GM21723 (cell line): ENCODE measurements around the gene TNF.
"Not testable (repeated sequence)": the region's sequence is repeated elsewhere in the genome, so short reads cannot be mapped to it uniquely, and the experiment has no call there.

Experiments
- ATAC-seq: cut with Tn5 transposase; IDR thresholded peaks from one replicate; pipeline ENCODE4 v1.9.1; 2021; ENCODE audit warnings: mild to moderate bottlenecking, moderate library complexity; ENCODE audit not compliant: unreplicated experiment

TNF gene

DNA sequence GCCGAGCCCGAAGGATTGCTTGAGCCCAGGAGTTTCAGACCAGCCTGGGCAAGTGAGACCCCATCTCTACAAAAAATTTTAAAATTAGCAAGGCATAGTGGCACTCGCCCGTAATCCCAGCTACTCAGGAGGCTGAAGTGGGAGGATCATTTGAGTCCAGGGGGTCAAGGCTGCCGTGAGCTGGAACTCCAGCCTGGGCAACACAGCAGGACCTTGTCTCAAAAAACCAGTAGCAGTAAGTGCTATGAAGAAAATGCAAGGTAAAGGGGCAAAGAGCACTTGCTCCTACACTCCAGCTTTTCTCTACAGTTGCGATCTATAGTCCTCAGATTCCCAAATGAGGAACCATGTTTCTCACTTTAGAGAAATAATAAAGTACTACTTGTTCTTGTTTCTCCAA is 31.7 kb upstream of the TNF start:
- no peak for ATAC-seq

DNA sequence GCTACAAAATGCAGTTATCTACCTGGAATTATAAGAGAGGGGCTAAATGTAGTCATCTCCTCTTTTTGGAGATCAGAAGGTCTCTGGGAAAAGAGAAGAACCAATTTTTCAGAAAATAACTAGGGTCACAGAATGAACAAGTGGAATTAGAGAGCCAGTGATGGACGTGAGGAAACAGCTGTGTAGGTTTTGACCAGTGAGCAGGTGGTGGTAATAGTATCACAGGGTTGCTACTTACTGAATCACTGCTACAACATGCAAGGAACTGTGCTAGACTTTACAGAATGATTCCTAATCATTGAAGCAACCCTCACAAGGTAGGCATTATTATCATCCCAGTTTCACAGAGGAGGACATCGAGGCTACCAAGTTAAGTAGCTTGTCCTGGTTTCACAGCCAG is 30.7 kb upstream of the TNF start:
- ATAC-seq: no peak

DNA sequence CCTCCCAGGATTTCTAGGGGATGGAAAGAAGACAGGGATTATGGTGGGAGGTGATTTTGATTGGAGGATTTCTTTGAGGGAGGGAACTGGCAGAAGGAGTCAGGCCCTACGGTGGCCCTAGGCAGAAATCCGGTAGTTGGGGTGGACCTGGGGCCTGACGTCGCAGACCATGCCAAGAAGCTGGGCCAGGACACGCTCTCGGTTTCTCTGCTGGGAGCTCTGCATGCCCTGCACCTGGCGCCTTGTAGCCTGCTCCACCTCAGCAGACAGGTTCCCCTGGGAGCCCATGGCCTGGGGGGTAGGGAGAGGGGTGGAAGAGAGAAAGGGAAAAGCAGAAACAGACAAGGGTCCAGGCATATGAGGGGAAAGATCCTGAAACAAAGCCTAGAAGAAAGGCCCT is 30.1 kb upstream of the TNF start:
- ATAC-seq: no peak

DNA sequence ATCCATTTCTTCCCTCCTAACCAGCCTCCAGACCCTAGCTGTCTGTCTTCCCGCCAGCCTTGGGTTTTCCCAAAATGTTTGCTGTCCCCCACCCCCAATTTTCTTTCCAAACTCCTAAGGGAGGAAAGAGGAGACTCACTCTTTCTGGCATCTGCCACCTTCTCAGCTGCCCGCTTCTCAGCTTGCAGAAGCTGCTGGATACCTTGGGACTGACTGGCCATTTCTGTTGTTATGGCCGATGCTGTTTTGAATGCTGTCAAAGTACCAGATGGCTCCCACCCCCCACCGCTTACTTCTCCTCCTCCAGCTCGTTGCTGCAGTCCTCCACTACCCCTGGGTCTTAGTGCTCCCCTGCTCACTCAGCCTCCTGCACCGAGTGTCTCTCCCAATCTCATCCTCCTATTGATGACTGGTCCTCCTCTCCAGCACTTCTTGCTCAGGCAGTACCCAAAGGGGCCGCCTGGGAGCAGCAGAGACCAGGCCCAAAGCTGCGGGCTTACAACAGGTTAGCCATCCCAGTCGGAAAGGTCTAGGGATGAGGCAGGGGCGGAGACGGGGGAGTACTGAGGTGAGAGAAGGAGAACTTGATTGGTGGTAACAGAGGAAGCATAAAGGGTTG is 28.9 kb upstream of the TNF start, which contains the start of gene ATP6V1G2:
Gene ATP6V1G2, minus strand, starts transcription at position 270 of the 619 bp plus-strand sequence. Its CDS starts 49 bp downstream, at position 221.
- ATAC-seq: peak; percentile 49

DNA sequence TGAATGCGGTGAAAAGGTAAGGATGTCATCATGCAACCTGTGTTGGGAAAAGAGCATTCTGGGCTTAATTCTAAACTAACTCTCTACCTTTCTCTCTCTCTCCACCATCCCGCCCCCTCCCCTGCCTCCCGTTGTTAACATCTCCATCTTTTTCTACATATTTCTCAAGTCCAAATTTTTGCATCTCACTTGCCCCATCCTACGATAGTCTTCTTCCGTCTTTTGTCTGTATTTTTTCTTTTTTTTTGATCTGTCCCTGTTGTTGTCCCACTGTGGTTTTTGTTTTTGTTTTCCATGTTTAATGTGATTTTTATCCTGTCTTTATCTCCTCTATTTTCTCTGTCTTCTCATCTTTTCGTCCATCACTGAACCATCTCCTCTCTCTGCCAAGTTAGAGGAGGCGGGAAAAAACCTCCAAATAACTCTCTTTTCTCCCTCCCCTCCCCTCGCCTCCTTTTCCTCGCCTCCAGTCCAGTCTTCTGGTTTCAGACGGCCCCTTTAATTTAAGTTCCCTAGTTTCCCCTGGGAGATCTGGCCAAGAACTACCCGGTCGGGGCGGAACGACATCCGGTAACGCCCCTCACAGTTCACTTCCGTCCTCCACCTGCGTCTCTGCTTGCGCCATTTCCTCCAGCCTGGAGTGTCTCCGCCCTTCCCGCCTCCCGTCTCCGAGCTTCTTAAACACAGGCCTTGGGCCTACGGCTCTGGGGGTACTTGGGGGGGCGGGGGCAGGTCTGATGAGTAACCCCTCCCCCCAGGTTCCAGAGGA is 28.2 kb upstream of the TNF start, which contains the start of gene NFKBIL1:
Gene NFKBIL1, plus strand, starts transcription at position 651 of the 769 bp plus-strand sequence. Its CDS starts 87 bp downstream, at position 738.
- ATAC-seq: peak; percentile 63

DNA sequence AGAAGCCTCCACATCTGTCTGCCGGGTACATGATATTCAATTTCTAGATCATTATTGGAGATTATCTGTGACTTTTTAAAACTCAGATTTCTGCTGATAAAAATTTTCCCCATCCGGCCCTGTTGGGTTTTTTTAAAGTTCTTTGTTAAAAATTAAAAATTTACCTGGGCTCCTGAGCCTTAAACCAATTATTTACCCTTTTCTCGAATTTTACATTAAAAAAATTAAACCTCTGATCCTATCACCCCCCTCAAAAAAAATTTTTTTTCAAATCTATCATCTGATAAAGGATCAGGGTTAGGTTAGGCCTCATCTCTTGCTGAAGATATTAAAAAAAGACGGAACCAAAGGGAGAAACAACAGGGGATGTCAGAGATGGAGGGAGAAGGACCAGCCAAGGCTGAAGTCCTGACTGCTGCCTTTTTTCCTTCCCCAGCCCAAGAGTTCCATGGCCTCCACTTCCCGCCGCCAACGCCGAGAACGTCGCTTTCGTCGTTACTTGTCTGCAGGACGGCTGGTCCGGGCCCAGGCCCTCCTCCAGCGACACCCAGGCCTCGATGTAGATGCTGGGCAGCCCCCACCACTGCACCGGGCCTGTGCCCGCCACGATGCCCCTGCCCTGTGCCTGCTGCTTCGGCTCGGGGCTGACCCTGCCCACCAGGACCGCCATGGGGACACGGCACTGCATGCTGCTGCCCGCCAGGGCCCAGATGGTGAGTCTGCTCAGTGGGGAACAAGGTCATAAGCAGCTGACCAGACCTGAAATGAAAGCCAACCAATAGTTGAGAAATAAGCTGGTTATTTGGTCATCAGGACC is 27.4 kb upstream of the TNF start:
- ATAC-seq: no peak

DNA sequence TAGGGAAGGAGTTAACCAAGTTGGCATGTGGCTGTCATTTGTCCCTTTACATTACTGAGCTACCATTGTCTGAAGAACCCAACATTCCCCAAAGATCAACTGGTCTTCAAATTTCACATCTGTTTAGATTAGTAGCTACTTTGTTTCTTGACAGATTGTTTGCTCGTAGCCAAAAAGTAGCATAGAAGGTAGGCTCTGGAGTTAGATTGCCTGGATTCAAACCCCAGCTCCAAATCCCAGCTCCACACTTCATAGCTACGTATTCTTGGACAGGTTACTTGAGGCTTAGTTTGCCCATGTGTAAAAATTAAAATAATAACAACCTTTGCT is 26.9 kb upstream of the TNF start:
- ATAC-seq: no peak

DNA sequence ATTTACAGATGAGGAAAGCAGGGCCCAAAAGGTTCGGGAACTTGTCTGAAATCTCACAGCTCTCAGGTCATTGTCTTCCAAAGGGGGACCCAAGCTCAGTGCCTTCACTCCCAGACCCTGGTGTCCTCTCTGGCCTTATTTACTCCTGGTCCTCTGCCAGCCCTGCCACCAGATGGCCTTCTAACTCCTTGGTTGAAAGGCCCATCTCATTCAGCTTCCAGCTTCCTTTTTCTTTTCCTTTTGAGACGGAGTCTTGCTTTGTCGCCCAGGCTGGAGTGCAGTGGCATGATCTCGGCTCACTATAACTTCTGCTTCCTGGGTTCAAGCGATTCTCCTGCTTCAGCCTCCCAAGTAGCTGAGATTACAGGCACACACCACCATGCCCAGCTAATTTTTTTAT is 24.0 kb upstream of the TNF start:
- not testable (repeated sequence) for ATAC-seq

DNA sequence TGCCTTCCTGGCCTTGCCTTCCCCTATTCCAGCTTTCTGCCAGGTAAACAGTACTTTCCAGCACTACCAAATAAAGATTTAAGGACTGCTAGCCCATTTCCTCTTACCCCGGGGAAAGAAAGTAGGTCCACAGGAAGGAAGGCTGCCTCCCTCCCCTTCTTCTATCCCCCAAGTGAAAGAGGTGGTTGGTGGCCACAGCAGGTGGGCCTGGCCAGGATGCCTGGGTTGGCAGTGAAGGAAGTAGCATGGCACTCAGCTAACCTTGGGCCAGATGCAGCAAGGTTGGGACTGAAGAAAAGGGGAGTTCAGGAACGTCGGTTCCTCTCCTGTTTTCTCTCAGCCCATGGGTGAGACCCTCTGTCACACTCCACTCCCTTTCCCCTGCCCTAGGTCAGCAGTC is 19.1 kb upstream of the TNF start:
- ATAC-seq: no peak

DNA sequence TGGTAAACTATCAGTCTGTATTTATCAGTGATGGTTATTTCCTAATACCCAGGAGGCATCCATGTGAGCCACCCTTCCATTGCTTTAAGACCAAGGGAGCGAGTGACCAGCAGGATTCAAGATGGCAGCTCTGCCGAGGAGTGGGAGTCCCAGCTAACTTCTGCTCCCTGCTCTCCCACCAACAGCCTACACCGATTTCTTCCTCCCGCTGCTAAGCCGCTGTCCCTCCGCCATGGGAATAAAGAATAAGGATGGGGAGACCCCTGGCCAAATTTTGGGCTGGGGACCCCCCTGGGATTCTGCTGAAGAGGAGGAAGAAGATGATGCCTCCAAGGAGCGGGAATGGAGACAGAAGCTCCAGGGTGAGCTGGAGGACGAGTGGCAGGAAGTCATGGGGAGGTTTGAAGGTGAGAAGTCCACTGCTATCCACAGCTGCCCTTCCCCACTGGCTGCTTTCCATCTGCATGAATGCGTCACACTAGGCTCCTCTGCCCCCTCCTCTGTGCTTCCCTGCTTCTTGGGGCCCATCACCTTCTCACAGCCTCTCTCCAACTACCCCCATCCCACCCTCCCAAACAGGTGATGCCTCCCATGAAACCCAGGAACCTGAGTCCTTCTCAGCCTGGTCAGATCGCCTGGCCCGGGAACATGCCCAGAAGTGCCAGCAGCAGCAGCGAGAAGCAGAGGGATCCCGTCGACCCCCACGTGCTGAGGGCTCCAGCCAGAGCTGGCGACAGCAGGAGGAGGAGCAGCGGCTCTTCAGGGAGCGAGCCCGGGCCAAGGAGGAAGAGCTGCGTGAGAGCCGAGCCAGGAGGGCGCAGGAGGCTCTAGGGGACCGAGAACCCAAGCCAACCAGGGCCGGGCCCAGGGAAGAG is 17.7 kb upstream of the TNF start:
- ATAC-seq: no peak

DNA sequence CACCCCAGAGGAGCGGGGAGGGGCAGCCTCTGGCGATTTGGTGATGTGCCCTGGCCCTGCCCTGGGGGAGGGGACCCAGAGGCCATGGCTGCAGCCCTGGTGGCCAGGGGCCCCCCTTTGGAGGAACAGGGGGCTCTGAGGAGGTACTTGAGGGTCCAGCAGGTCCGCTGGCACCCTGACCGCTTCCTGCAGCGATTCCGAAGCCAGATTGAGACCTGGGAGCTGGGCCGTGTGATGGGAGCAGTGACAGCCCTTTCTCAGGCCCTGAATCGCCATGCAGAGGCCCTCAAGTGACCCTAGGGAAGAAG is 17.1 kb upstream of the TNF start:
- ATAC-seq: no peak

DNA sequence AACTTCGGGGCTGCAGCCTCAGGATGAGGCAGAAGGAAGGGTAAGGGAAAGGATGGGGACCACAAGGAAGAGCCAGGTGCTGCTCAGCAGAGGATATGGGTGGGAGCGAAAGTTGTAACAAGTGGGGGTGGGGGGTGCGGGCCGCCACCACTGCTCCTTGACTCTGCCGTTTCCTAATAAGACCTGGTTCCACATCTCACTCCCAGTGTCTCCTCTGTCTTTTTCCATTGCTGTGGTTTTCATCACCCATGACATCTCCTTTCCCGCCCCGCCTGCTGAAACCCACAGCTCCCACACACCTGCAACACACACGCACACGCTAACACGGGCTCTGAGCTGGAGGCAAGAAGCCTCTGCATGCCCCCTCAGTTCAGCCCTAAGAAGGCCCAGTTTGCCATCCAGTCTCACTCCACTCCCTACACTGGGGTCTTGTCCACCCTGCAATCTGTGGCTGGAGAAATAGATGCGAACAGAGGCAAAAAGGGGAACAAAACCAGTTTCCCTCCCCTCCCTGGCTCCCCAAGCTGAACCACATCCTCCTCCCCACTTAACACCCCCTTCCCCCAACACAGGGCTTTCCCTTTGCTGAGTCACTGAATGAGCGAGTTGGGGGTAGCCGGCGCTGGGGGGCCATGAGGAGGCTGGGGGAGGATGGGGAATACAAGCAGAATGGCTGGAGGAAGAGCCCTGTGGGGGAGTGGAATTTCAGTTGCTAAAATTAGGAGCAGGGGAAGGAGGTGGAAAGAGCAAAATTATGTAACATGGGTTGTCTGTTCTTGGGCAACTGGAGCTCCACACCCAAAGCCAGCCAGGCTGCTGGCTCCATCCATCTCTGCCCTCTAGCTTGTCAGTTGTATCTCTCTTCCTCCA is 16.5 kb upstream of the TNF start:
- no peak for ATAC-seq

DNA sequence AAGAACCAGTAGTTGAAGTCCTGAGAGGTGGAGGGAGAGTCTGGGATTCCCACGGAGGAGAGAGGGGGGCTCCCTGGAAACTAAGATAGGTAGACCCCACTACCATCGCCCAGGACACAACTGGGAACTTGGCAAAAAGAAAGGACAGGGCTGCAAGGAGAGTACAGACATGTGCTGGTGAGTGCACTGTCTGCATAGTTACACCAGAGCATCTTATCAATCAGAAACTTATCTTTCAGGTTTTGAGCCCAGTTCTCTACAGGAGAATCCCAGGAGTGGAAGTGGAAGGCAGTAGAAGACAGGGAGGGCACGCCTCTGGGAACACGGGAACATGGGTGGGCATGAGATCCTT is 15.8 kb upstream of the TNF start:
- ATAC-seq: no peak

DNA sequence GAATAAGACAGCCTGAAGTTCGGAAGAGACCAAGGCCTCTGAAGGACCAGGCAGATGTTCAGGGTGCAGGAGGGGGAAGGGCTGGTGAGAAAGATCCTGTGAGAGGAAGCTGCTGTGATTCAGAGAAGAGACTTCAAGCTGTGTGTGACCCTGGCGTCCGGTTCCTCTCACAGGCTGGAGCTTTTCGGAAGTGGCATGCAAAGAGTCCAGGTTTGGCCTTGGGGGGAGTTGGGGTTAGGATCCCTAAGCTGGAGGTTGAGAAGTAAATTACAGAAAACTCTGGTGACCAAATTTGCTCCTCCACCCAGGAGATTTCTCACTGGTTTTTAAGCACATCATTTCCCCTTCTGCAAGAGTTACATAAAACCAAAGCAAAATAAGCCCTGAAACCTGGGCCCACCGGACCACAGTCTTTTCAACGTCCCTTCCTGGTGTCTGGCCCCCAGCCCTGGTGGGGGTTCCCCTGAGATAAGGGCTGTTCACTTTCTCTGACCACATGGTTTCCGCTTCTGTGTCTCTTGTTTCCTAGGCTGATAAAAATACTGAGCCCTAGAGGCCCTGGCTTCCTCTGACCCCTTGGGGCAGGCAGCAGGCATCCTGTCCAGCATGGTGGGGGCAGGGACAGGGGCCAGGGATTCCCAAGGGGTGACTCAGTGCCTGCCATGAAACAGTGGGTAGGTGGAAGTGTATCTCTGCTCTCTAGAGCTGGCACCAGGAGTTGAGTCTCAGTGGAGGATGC is 15.2 kb upstream of the TNF start:
- peak; percentile 73 for ATAC-seq

DNA sequence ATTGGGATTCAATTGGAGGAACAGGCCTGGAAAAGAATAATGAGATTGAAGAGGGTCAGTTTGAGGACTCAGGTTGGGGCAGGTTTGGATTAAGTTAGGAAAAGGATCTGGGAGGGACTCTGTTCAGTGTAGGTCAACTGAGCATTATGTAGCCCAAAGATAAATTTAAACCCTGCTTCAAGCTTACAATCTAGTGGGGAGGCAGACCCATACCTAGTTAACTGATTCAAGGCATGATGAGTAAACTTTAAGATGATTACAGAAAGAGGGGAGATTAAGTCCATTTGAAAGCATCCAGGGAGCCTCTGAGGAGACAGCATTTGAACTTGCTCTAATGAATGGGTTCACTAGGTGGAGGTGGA is 14.7 kb upstream of the TNF start:
- ATAC-seq: no peak

DNA sequence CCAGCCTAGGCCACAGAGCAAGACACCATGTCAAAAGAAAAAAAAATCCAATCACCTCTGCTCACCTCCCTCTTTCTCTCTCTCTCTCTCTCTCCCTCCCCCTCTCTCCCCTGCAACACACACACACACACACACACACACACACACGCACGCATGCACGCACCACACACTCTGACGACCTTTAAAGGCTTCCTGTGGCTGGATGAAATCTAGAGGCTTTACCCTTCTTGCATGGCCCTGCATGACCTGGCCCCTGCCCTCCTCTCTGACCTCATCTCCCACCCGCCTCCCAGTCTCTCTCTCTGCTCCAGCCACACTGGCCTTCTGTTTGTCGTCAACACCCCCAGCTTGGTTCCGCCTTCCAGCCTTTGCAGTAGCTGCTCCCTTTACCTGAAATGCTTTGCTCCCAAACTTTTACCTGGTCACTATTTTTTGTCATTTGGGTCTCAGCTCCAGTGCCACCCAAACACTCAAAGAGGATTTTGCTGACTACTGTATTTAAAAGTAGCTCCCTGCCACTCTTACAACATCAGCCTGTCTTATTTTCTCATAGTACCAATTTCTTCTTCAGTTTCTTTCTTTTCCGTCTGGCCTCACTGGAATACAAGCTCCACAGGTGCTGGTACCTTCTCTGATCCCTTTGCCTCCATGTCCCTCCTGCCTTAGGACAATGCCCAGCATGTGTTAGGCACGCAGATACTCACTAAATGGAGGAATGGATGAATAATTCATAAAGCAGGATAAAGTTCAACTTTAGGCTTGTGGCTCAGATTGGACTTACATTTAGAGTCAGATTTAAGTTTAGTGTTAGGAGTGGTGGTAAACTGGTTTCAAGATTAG is 7.6 kb upstream of the TNF start:
- no peak for ATAC-seq

DNA sequence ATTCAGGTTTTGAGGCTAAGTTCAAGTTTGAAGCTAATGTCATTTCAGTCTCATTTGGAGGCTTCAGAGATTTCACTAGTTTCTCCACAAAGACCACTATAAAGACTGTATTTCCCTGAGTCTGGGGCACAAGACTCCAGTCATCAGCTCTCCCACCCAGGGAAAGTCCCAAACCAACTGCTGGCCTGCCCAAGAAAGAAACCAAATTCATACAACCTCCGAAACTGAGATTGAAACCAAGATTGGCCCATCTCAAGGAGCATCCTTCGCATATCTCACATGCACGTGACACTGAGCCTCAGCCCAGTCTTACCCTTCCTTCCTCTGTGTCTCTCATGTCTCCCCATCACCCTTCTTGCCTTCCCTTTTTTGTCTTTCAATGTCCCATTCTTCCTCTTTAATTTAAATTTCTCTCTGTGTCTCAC is 6.8 kb upstream of the TNF start:
- peak; percentile 60 for ATAC-seq

DNA sequence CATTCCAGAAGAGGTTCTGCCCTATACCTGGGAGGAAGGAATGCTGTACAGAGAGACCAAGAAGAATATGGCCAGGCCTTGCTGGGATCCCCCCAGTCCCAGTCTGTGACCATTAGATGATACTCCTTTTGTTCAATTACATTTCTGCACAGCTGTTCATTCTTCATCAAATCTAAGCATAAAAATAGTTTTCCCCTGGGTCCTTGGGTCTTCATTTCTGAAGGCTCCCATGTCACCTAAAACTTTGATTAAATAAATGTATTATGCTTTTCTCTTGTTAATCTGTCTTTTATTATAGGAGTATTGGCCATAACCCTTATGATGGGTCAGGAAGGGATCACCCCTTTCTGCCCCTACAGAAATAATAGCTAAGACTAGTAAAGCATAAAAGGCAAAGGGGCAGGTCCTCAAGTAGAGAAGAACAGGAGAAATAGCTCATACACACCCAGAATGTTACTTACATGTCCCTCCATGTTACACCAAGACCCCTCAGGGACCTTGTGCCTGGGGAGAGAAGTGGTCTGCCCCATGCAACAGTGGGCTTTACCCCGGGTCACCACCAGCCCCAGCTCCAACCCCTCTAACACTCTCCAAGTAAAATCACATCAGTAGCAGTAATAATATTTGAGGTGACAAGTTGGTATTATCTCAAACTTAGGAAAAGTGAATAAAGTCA is 5.4 kb upstream of the TNF start:
- ATAC-seq: no peak
